ENCODE measurements around the gene TRIM23.

DNA sequence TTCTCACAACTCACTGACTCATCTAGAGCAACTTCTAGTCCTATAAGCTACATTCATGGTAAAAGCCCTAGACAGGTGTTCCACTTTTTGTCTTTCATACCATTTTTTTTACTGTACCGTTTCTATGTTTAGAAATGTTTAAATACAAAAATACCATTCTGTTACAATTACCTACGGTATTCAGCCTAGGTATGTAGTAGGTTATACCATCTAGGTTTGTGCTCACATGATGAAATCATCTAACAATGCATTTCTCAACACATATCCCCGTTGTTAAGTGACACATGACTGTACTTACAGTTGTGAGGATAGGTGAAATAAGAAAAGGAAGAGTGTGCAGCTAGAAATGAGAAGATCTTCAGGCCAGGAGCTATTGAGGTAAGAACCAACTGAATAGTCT lies 67.4 kb downstream of the TRIM23 start:
- TF ChIP-seq, protein P1, sequence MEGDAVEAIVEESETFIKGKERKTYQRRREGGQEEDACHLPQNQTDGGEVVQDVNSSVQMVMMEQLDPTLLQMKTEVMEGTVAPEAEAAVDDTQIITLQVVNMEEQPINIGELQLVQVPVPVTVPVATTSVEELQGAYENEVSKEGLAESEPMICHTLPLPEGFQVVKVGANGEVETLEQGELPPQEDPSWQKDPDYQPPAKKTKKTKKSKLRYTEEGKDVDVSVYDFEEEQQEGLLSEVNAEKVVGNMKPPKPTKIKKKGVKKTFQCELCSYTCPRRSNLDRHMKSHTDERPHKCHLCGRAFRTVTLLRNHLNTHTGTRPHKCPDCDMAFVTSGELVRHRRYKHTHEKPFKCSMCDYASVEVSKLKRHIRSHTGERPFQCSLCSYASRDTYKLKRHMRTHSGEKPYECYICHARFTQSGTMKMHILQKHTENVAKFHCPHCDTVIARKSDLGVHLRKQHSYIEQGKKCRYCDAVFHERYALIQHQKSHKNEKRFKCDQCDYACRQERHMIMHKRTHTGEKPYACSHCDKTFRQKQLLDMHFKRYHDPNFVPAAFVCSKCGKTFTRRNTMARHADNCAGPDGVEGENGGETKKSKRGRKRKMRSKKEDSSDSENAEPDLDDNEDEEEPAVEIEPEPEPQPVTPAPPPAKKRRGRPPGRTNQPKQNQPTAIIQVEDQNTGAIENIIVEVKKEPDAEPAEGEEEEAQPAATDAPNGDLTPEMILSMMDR (IDR thresholded peaks at IDR 0.05) = no peak
- TF ChIP-seq EP300 (IDR thresholded peaks at IDR 0.05; ENCODE audit: low read depth) (no peak), POLR2A (IDR thresholded peaks at IDR 0.05) (no peak), POLR2AphosphoS5 (IDR thresholded peaks at IDR 0.05) (no peak)

All from transverse colon (tissue), 4 donors.